ENCODE measurements around the gene ITFG2. TPM values are rescaled to one million over a fixed set of nuclear protein-coding genes. Genes with fewer than 3 reads are reported as not detected.

The ITFG2 gene
- total RNA-seq, 1 donor from 2014 or later: 90.6 TPM

GRCh38 chr12:2800046-2800570, 12.4 kb upstream of the ITFG2 start:
- POLR2A ChIA-PET: interaction anchor here (0.6 kb wide), 1 partner anchor 11 kb away, joined by 4 read pairs; no protein-coding TSS in a partner anchor
- CTCF ChIA-PET: interaction anchor here (0.8 to 1.3 kb wide), 2 partner anchors 10 to 14 kb away, joined by 3 read pairs; no protein-coding TSS in a partner anchor
- Mint-ChIP-seq H3K4me3 (no peak overlapping the region), H3K27me3 (no peaks in the 10 kb centered on the region), H3K27ac (peak overlapping the region; percentile 41), H3K4me1 (peaks cover 37% of the 10 kb centered on the region), H3K9me3 (no peaks in the 10 kb centered on the region), H3K36me3 (ENCODE audit: low read depth) (peaks cover 92% of the 10 kb centered on the region)
- intact Hi-C loops (cut with micrococcal nuclease): no loop called here
- no peak for TF ChIP-seq CTCF (IDR thresholded peaks at IDR 0.05)
- no peak for DNase-seq
- no peak for ATAC-seq (ENCODE audit: low read depth)

GRCh38 chr12:2801044-2801783, 11.3 kb upstream of the ITFG2 start:
- Mint-ChIP-seq H3K27me3 (no peaks in the 10 kb centered on the region), H3K9me3 (no peaks in the 10 kb centered on the region), H3K4me1 (peaks cover 34% of the 10 kb centered on the region), H3K36me3 (ENCODE audit: low read depth) (peaks cover 97% of the 10 kb centered on the region), H3K4me3 (no peak overlapping the region), H3K27ac (no peak overlapping the region)
- DNase-seq: no peak
- intact Hi-C loops (cut with micrococcal nuclease): no loop called here
- TF ChIP-seq CTCF (IDR thresholded peaks at IDR 0.05): no peak
- ChIA-PET POLR2A (no interaction called here), CTCF (interaction anchor here (1.3 kb wide), 1 partner anchor 9 kb away, joined by 3 read pairs; no protein-coding TSS in a partner anchor)
- no peak for ATAC-seq (ENCODE audit: low read depth)

- CTCF ChIA-PET: no interaction called here
- POLR2A ChIA-PET: interaction anchor here (1.2 kb wide), 1 partner anchor 8 kb away, joined by 4 read pairs; no protein-coding TSS in a partner anchor
- intact Hi-C loops (cut with micrococcal nuclease): no loop called here
These were observed 8.7 kb upstream of the ITFG2 start for GRCh38 chr12:2803635-2804392.

GRCh38 chr12:2804393-2805142, 7.9 kb upstream of the ITFG2 start:
- peak overlapping the region; percentile 74 for H3K27ac Mint-ChIP-seq
- peaks cover 21% of the 10 kb centered on the region for H3K4me1 Mint-ChIP-seq
- no peak overlapping the region for H3K4me3 Mint-ChIP-seq
- ChIA-PET POLR2A (interaction anchor here (1.2 kb wide), 1 partner anchor 9 kb away, joined by 4 read pairs; no protein-coding TSS in a partner anchor), CTCF (no interaction called here)
- no peaks in the 10 kb centered on the region for H3K9me3 Mint-ChIP-seq
- ATAC-seq (ENCODE audit: low read depth) (no peak), DNase-seq (no peak)
- intact Hi-C loops (cut with micrococcal nuclease): no loop called here
- H3K27me3 Mint-ChIP-seq: no peaks in the 10 kb centered on the region
- peaks cover 69% of the 10 kb centered on the region for H3K36me3 Mint-ChIP-seq (ENCODE audit: low read depth)
- TF ChIP-seq CTCF (IDR thresholded peaks at IDR 0.05): no peak

More at GRCh38 chr12:2803635-2804392, 8.7 kb upstream of the ITFG2 start:
- Mint-ChIP-seq H3K27ac (peak overlapping the region; percentile 74), H3K4me1 (peaks cover 21% of the 10 kb centered on the region), H3K36me3 (ENCODE audit: low read depth) (peaks cover 76% of the 10 kb centered on the region), H3K9me3 (no peaks in the 10 kb centered on the region), H3K27me3 (no peaks in the 10 kb centered on the region), H3K4me3 (no peak overlapping the region)
- ATAC-seq (ENCODE audit: low read depth): peak; percentile 18
- no peak for DNase-seq
- no peak for TF ChIP-seq CTCF (IDR thresholded peaks at IDR 0.05)

All from activated B cell treated with CpG ODN at 0.5 μM for 24 hours (primary cell).